Thoracic aorta (tissue), 2 donors: ENCODE measurements around the gene MRPS2. TPM values are rescaled to one million over a fixed set of nuclear protein-coding genes. Genes with fewer than 3 reads are reported as not detected.
"Not testable (repeated sequence)": the region's sequence is repeated elsewhere in the genome, so short reads cannot be mapped to it uniquely, and the experiment has no call there.

Experiments
- ATAC-seq: fragments of 150-250 bp; one replicate; pipeline ENCODE4 v1.8.0; 2017; ENCODE audit warnings: low read depth; ENCODE audit not compliant: insufficient number of reproducible peaks, low FRiP score
- DNase-seq: peaks from one replicate; pipeline ENCODE4 v3.0.0-alpha.2; 2020; ENCODE audit warnings: low spot score
- H3K27ac ChIP-seq, 2 donors: fragments of 200-600 bp; sonication (generic); 1 replicate in 1 of 2; 2 replicates in 1 of 2; pipeline ENCODE4 v1.5.1; 2016; ENCODE audit warnings: mild to moderate bottlenecking in 2 of 2, moderate library complexity in 2 of 2
- H3K27me3 ChIP-seq: fragments of 200-600 bp; sonication (generic); replicated peaks from 2 replicates; pipeline ENCODE4 v1.6.0; 2016; ENCODE audit warnings: mild to moderate bottlenecking; ENCODE audit not compliant: insufficient read depth
- H3K36me3 ChIP-seq: fragments of 200-600 bp; sonication (generic); one replicate; pipeline ENCODE4 v1.5.1; 2016
- H3K4me1 ChIP-seq, 2 donors: fragments of 200-600 bp; sonication (generic); 1 replicate in 1 of 2; 2 replicates in 1 of 2; pipeline versions ENCODE4 v1.5.1 to v1.6.0; 2016; ENCODE audit warnings: low read depth in 2 of 2, mild to moderate bottlenecking in 1 of 2; ENCODE audit not compliant: control insufficient read depth in 1 of 2
- H3K4me3 ChIP-seq: fragments of 200-600 bp; sonication (generic); 2 replicates; pipeline ENCODE4 v1.5.1; 2016; ENCODE audit warnings: mild to moderate bottlenecking
- H3K9me3 ChIP-seq: fragments of 200-600 bp; sonication (generic); 2 replicates; pipeline ENCODE4 v1.5.1; 2016
- CTCF ChIP-seq: fragments of 200-600 bp; sonication (generic); IDR thresholded peaks from one replicate; pipeline ENCODE4 v1.5.1; 2019; ENCODE audit warnings: antibody characterized with exemption
- total RNA-seq, 2 donors: library from RNA; depleted of rRNA; stranded (reverse); fragments of >200 nt; gene quantifications; one replicate each; pipeline versions ENCODE4 v1.1.0 to v1.2.3, GENCODE V29; 2016

MRPS2 gene
- total RNA-seq, 2 donors from 2014 or later: 31.5 to 32.2 TPM

GRCh38 chr9:135456436-135457104 is 43.9 kb upstream of the MRPS2 start:
- Histone ChIP-seq H3K4me1 (no peaks in the 10 kb centered on the region), H3K27me3 (no peaks in the 10 kb centered on the region), H3K27ac (no peak overlapping the region), H3K9me3 (no peaks in the 10 kb centered on the region), H3K4me3 (no peak overlapping the region), H3K36me3 (no peaks in the 10 kb centered on the region)
- TF ChIP-seq CTCF: no peak
- ATAC-seq (no peak), DNase-seq (no peak)

- not testable (repeated sequence) for H3K27me3 ChIP-seq, H3K4me3 ChIP-seq, H3K27ac ChIP-seq, DNase-seq, H3K36me3 ChIP-seq, H3K9me3 ChIP-seq, ATAC-seq, H3K4me1 ChIP-seq
Measured at GRCh38 chr9:135458478-135458877, 42.0 kb upstream of the MRPS2 start.

GRCh38 chr9:135461936-135462335 is 38.5 kb upstream of the MRPS2 start:
- no peaks in the 10 kb centered on the region for H3K27me3 ChIP-seq
- DNase-seq (no peak), ATAC-seq (no peak)
- no peaks in the 10 kb centered on the region for H3K4me1 ChIP-seq
- H3K9me3 ChIP-seq: no peaks in the 10 kb centered on the region
- H3K36me3 ChIP-seq: no peaks in the 10 kb centered on the region
- H3K4me3 ChIP-seq: no peak overlapping the region
- H3K27ac ChIP-seq: no peak overlapping the region
- TF ChIP-seq CTCF: no peak

- Histone ChIP-seq H3K4me1 (no peaks in the 10 kb centered on the region), H3K27ac (no peak overlapping the region), H3K36me3 (no peaks in the 10 kb centered on the region), H3K4me3 (no peak overlapping the region), H3K27me3 (no peaks in the 10 kb centered on the region), H3K9me3 (no peaks in the 10 kb centered on the region)
- no peak for TF ChIP-seq CTCF
- ATAC-seq: no peak
- no peak for DNase-seq
Measured at GRCh38 chr9:135463140-135463539, 37.3 kb upstream of the MRPS2 start.

GRCh38 chr9:135464181-135464580 is 36.3 kb upstream of the MRPS2 start:
- Histone ChIP-seq H3K27ac (no peak overlapping the region), H3K36me3 (no peaks in the 10 kb centered on the region), H3K27me3 (no peaks in the 10 kb centered on the region), H3K4me3 (no peak overlapping the region), H3K9me3 (no peaks in the 10 kb centered on the region), H3K4me1 (no peaks in the 10 kb centered on the region)
- TF ChIP-seq CTCF: no peak
- ATAC-seq: no peak
- no peak for DNase-seq
